NOMO-1 treated with DMSO at 0.1 percent for 48 hours (cell line): ENCODE results near the gene ISYNA1.

Experiments
- DNase-seq: peaks from one replicate; lab custom pipeline; 2025; ENCODE audit not compliant: unreplicated experiment; lab: John Stamatoyannopoulos, UW

ISYNA1 gene

DNA sequence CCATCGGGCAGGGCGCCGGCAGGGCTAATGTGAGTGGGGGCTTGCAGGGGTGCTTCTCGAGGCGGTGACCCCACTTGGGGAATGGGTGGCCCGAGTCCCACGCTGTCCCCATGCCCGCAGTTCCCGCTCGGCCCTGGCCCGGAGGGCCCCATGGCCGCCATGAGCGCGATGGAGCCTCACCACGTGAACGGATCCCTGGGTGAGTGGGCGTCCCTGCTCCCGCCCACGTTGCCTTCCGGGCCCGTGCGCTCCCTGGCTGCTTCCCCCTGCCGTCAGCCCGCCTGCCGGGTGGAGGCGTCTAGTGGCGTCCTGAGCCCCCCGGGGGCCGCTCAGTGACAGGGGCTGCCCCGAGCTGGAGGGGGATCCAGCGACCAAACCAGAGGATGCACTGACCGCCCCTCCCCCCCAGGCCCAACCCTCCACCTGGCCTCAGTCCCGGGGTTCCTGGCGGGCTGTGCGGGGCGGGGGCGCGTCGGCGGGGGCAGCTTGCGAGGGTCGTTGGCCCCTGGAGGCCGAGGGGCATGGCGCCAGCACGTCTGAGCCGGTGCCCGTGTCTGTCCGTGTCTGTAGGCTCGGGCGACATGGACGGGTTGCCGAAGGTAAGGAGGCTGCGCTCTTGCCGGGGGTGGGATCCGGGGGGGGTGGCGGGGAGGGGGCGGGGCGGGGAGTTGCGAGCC is 4.8 kb downstream of the ISYNA1 start:
- no peak for DNase-seq

- DNase-seq: no peak
These were observed 5.5 kb downstream of the ISYNA1 start for GRCh38 chr19:18432275-18433014.

DNA sequence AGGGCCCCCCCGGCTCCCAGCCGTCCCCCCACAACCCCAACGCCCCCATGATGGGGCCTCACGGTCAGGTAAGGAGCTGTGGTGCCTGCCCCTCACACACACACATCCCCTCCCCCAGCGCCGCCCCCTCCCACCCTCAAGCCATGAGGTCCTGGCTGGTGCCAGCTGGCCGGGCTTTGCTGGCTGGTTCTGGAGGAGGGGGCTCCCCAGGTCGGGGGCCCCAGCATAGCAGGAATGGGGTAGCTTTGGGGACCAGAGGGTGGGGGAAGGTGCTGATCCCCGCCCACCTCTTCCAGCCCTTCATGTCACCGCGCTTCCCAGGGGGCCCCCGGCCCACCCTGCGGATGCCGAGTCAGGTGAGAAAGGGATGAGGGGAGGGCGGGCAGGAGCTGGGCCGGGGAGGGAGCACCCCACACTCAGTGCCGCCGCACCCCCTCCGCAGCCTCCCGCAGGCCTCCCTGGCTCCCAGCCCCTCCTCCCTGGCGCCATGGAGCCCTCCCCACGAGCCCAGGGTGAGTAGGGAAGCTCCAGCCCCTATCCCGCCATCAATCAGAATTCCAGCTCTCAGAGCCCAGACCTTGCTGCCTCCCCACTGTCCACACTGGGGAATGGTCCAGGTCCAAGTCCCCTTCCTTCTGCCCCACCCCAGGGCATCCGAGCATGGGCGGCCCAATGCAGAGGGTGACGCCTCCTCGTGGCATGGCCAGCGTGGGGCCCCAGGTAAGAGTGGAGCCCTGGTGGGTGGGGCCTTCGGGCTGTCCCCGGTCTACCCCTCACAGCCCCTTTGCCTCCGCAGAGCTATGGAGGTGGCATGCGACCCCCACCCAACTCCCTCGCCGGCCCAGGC is 6.4 kb downstream of the ISYNA1 start:
- DNase-seq: no peak

DNA sequence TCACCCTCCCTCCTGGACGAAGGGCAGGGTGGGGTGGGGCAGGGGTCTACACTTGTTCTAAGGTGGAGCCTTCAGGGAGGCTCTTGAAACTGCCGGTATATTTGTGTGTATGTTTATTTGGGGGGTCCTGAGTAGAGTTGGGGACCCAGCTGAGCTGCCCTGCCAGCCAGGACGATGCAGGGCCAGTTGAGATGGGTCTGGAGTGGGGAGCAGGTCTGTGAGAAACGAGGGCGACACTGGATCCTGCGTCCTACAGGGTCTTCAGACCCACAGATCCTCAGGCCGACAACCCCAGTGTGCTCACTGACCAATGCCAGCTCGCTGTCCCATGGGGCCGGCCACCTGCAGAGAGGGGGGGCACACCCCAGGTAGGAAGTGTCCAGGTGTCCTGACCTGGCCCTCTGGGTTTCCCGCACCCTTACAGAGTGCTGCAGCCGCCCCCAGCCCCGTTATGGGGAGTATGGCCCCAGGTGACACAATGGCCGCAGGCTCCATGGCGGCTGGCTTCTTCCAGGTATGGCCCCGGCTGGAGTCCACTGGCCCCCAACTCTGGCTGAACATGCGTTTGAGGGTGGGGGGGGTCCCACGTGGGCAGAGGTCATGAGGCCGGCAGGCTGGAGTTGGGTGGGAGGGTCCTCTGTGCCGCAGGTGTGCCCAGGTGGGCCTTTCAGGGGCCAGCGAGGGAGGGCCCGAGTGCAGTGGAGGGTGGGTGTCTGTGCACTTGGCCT is 7.4 kb downstream of the ISYNA1 start:
- DNase-seq: no peak

DNA sequence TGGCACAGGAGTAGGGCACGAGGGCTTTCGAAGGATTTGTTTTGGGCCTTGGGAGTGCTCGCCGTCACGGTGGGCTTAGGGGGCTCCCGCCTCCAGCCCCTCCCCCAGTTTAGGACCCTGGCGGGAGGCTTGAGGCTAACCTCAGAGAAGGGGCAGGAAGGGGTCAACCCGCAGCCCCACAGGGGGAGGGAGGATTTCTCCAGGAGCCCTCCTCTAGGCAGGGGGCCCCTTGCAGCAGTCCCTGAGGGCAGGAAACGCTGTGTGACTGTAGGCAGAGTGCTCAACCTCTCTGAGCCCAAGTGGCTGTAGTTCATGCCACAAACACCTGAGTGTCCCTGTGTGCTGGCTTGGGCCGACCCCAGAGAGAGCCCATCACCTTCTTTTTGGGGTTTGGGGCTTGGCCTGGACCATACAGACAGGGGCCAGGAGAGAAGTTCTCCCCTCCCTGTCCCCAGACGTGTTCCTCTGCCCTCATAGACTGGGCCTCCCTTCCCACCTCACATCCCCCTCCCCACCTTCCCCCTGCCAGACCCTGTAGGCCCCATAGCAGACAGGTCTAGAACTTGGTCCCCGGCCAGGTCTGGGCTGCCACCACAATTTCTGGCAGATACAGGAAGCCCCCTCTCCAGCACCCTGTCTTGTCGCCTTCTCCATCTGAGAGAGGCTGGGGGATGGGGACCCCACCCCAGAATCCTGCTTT is 8.1 kb downstream of the ISYNA1 start:
- DNase-seq: no peak

- DNase-seq: no peak
These were observed 8.9 kb downstream of the ISYNA1 start for GRCh38 chr19:18428787-18429674.

DNA sequence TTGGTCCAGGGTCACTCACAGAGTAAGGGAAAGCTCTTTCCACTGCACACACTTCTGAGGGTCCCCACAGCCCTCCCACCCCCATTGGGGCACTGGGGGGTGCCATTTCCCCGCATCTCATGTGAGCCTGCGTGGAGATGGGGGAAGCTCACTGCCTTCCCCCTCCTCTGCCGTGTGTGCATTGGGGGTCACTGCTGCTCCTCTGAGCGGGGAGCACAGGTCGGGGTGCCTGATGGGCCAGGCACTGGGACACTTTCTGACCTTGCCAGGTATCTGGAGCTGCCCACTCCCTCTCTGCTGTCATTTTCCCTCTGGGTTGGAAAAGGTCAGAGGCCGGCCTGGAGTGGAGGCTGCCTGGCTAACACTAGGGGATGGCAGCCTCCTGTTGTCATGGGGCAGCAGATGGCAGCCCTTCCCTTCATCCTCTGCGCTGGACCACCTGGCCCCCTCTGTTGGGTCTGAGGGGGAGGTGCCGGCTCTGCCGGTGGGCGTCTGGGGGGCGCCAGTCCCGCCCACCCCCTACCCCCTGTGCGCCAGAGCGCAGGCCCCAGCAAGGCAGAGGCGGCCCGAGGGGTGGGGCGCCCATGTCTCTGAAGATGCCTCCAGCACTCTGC is 9.7 kb downstream of the ISYNA1 start:
- no peak for DNase-seq

DNA sequence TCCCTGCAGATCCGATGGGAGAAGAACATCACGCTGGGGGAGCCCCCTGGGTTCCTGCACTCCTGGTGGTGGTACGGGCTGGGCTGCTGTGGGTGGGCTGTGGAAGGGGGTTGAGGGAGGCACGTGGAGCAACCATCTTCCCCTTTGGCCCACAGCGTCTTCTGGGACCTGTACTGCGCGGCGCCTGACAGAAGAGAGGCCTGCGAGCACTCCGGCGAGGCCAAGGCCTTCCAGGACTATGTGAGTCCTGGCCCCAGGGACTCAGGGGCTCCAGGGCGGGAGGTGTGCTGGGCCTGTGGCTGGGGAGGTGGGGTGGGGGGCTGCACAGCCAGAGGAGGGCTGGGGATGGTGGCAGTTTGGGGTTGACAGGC is 10.2 kb downstream of the ISYNA1 start:
- no peak for DNase-seq

DNA sequence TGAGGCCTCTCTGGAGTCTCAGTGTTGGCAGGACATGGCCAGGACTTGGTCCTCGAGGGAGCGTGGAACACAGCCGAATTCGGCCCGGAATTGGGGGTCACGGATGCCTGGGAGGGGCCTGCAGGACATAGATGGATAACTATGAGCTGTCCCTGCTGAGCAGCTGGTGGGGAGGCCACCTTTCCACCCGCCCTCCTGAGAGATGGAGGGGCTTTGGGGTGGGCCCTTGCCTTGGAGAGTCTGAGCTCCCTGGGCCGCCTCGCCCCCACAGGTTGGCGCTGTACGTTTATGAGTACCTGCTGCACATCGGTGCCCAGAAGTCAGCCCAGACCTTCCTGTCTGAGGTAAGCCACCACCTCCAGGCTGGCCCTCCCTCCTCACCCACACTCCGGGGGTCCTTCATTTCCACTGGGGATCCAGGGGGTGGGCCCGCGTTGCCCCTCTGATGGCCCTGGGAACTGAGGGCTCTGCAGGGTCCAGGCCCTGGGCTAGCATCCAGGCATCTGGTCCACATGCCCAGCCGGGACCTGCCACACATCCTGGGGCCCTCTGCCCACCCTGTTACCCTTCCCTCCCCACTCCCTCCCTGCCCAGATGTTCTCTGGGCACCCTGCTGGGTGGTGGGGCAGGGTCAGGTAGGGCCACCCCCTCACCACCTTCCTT is 10.7 kb downstream of the ISYNA1 start:
- no peak for DNase-seq

DNA sequence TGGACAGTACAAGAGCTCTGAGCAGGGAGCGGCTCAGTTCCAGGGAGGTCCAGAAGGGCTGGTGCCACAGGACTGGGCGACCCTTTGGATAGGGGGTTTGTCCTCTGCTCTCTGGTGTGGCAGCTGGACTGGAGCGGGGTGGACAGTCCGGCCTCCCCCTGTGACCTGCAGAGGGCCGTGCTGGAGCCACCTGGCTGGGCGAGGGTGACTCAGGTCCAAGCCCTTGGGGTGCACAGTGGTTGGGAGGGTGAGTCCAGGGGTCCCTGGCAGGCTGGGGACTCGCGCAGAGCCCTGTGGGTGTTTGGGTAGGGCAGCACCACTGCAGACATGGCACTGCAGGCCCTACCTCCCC is 11.5 kb downstream of the ISYNA1 start:
- no peak for DNase-seq

DNA sequence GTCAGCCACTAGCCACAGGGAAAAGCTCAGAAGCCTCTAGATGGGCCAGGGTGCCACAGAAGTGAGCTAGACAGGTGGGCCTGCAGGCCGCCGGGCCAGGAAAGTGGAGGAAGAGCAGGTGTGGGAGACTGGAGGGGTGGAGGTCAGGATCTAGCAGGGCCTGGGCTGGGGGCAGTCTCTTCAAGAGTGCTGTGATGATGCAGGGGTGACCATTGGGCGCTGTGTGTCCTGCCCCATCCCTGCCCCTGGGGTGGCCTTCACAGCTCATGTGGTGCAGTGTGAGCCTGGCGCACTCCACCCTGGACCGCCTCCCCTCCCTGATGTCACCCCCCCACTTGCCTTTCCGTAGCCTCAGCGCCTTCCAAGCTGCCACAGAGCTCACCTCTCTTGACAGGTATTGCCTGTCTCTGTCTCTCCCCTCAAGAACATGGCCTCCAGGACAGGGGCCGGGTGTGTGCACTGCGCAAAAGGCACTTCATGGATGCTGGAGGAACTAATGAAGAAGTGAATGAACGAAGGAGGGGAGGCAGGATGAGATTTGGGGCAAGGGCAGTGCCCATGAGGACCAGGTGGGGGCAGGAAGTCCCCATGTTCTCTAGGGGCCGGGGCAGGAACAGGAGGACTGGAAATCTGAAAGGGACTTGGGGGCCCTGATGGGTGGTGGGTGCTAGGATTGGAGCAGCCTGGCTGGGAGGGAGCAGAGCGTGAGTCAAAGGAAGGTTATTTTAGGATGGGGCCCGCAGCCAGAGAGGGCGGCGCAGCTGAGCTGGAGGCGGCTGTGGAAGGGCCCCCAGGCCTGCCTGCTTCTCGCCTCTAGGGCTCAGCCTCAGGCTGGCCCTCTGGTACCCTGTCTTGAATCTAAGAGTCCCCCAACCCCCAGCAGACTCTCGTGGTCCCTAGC is 12.2 kb downstream of the ISYNA1 start:
- DNase-seq: peak; percentile 7

GRCh38 chr19:18424890-18425514 is 12.9 kb downstream of the ISYNA1 start:
- no peak for DNase-seq

DNA sequence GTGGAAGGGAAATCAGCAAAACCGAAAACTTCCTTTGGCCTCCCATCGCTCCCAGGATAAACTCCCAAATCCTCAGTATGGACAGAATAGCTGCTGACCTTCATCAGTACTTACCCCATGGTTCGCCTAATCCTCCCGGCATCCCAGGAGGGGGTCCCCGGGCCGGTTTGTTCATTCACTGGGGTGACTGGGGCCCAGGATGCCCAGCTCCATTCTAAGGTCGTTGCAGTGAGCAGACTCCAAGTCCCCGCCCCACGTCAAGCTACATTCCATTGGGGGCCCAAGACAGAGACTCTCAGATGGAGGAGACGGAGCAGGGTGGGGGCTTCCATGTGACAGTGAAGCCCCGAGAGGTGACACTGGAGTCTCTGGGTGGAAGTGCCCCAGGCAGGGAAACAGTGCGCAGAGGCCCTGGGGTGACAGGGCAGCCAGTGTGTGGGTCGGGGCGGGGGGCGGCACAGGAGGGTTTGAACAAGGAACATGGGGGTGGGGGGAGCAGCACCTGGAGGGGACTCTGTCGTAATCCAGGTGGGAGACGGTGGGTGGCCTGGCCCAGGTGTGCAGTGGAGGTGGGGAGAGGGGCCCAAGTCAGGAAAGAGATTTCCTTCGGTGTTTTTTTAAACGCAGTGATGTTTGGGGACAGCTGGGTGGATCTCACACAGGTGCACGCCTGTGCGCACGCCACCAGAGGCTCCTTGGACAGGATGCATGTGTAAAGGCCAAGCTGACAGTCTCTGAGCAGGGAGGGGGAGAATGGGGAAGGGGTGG is 13.6 kb downstream of the ISYNA1 start:
- no peak for DNase-seq

- DNase-seq: no peak
These were observed 14.5 kb downstream of the ISYNA1 start for GRCh38 chr19:18423258-18424020.

DNA sequence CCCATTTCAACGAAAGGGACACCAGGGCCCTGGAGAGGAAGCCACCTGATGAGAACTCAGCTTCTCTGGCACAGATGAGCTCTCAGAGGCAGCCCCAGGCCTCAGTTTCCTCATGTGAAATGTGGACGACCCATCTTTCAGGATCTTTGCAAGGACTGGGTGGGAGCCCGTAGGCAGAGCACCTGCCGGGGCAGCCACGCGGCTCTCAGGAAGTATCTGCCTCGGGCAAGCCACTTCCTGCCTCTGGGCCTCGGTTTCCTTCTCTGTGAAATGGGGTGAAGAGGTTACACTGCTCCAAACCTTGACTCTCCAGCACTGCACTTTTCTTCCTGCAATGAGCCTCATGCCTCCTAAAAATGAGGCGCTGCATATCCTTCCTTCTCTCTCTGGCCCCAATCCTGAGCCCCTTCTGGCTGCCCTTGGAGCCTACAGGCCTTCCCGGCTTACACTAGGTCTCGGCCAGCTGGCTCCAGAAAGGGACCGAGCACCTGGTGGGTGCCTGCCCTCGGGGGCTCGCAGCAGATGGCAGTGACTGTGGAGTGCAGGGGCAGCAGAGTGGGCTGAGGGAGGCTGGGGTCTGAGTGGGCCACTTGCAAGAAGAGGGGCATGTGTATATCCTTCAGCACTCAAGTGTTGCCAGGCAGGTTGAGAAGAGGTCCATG is 15.3 kb downstream of the ISYNA1 start:
- no peak for DNase-seq
